SK-N-SH treated with all-trans-retinoic acid at 6 μM for 48 hours (cell line): ENCODE results near the gene SYNGR1.
"Not testable (repeated sequence)": the region's sequence is repeated elsewhere in the genome, so short reads cannot be mapped to it uniquely, and the experiment has no call there.

Experiments
- CSDC2 ChIP-seq: fragments of 250-450 bp; sonication (Bioruptor Pico); IDR thresholded peaks from 2 replicates; pipeline ENCODE4 v1.5.0; 2020; ENCODE audit warnings: mild to moderate bottlenecking, moderate library complexity
- ZFP3 ChIP-seq: fragments of 250-450 bp; sonication (Bioruptor Pico); IDR thresholded peaks from 2 replicates; pipeline ENCODE4 v1.5.0; 2020; ENCODE audit warnings: mild to moderate bottlenecking, moderate library complexity
- TF ChIP-seq, protein P1 (sequence below): fragments of 250-450 bp; sonication (Bioruptor Pico); IDR thresholded peaks from 2 replicates; pipeline ENCODE4 v1.8.0; 2020; ENCODE audit warnings: mild to moderate bottlenecking, moderate library complexity, borderline replicate concordance

DNA sequence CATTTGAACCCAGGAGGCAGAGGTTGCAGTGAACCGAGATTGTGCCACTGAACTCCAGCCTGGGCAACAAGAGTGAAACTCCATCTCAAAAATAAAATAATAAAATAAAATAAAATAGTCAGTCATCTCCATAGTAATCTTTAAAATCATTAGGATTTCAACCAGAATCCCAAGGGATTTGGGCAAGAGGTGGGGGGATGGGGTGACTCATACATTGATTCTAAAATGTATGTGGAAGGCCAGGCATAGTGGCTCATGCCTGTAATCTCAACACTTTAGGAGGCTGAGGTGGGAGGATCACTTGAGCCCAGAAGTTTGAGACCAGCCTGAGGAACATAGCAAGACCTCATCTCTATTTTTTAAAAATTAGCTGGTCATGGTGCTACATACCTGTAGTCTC lies 19.2 kb upstream of the SYNGR1 start:
- TF ChIP-seq, protein P1, sequence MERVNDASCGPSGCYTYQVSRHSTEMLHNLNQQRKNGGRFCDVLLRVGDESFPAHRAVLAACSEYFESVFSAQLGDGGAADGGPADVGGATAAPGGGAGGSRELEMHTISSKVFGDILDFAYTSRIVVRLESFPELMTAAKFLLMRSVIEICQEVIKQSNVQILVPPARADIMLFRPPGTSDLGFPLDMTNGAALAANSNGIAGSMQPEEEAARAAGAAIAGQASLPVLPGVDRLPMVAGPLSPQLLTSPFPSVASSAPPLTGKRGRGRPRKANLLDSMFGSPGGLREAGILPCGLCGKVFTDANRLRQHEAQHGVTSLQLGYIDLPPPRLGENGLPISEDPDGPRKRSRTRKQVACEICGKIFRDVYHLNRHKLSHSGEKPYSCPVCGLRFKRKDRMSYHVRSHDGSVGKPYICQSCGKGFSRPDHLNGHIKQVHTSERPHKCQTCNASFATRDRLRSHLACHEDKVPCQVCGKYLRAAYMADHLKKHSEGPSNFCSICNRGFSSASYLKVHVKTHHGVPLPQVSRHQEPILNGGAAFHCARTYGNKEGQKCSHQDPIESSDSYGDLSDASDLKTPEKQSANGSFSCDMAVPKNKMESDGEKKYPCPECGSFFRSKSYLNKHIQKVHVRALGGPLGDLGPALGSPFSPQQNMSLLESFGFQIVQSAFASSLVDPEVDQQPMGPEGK (CRISPR knock-in tag), result not testable (repeated sequence)
- not testable (repeated sequence) for TF ChIP-seq ZFP3, CSDC2 (CRISPR knock-in tag)
